Caco-2 (cell line): Measurements from ENCODE around the gene RAD51B. TPM values are rescaled to one million over a fixed set of nuclear protein-coding genes. Genes with fewer than 3 reads are reported as not detected.

Source experiments
- BruUV-seq: library from RNA; stranded (reverse); fragments of 400-500 nt; replicated peaks from 2 replicates; lab custom pipeline; 2021; lab: Mats Ljungman, UMichigan
- CTCF ChIA-PET: fragments of 300-600 bp; sonication (Branson Sonifier 250); formaldehyde crosslinking; loops from one replicate; lab custom pipeline; 2022; ENCODE audit warnings: antibody characterized with exemption; lab: Charles Lee
- POLR2A ChIA-PET: fragments of 300-600 bp; sonication (Branson Sonifier 250); formaldehyde crosslinking; loops from one replicate; lab custom pipeline; 2022; ENCODE audit warnings: antibody characterized with exemption; lab: Charles Lee
- DNase-seq, 2 experiments: peaks; one replicate each; pipeline versions ENCODE4 v3.0.0 to v3.0.0-alpha.2; 2020 to 2022
- H3K27me3 ChIP-seq: replicated peaks from 2 replicates; pipeline ENCODE4 v1.6.0; 2011; ENCODE audit warnings: low read length; ENCODE audit not compliant: control insufficient read depth, insufficient read depth
- H3K36me3 ChIP-seq: 2 replicates; pipeline ENCODE4 v1.5.1; 2011; ENCODE audit warnings: low read length; ENCODE audit not compliant: control insufficient read depth, insufficient read depth
- H3K4me1 ChIP-seq: fragments of 250-450 bp; sonication (Bioruptor Pico); 2 replicates; pipeline ENCODE4 v1.5.1; 2020; ENCODE audit warnings: mild to moderate bottlenecking
- H3K4me3 ChIP-seq: 2 replicates; pipeline ENCODE4 v1.5.1; 2011; ENCODE audit warnings: low read depth, mild to moderate bottlenecking, control low read depth, low read length
- H3K9me3 ChIP-seq: fragments of 250-450 bp; sonication (Bioruptor Pico); 2 replicates; pipeline ENCODE4 v1.5.1; 2020; ENCODE audit warnings: mild to moderate bottlenecking, moderate library complexity
- H3K27ac Mint-ChIP-seq: one replicate; pipeline ENCODE4 v1.8.0; 2022; ENCODE audit warnings: mixed read lengths; ENCODE audit not compliant: unreplicated experiment
- H3K27me3 Mint-ChIP-seq: one replicate; pipeline ENCODE4 v1.8.0; 2022; ENCODE audit warnings: mixed read lengths; ENCODE audit not compliant: insufficient read depth, unreplicated experiment
- H3K36me3 Mint-ChIP-seq: one replicate; pipeline ENCODE4 v1.8.0; 2022; ENCODE audit warnings: mild to moderate bottlenecking, mixed read lengths; ENCODE audit not compliant: insufficient read depth, unreplicated experiment
- H3K4me1 Mint-ChIP-seq: one replicate; pipeline ENCODE4 v1.8.0; 2022; ENCODE audit warnings: low read depth, mixed read lengths; ENCODE audit not compliant: unreplicated experiment
- H3K4me3 Mint-ChIP-seq: one replicate; pipeline ENCODE4 v1.8.0; 2022; ENCODE audit warnings: mild to moderate bottlenecking, moderate library complexity, mixed read lengths; ENCODE audit not compliant: unreplicated experiment
- H3K9me3 Mint-ChIP-seq: one replicate; pipeline ENCODE4 v1.8.0; 2022; ENCODE audit warnings: mixed read lengths; ENCODE audit not compliant: unreplicated experiment
- CTCF ChIP-seq, 2 experiments: fragments of 200-600 bp in 1 of 2; IDR thresholded peaks; 1 replicate in 1 of 2; 2 replicates in 1 of 2; pipeline versions ENCODE4 v1.5.1 to v1.8.0; 2011 to 2022; ENCODE audit warnings: antibody characterized with exemption in 1 of 2, control low read depth in 1 of 2, inconsistent platforms in 1 of 2, low read depth in 1 of 2, low read length in 1 of 2, mild to moderate bottlenecking in 1 of 2, moderate library complexity in 1 of 2; ENCODE audit not compliant: insufficient read depth in 1 of 2, severe bottlenecking in 1 of 2, unreplicated experiment in 1 of 2
- intact Hi-C: fragments of 100-400 bp; cut with micrococcal nuclease; formaldehyde crosslinking; loops from one replicate; pipeline ENCODE4 v1.10.0; 2022; ENCODE audit not compliant: unreplicated experiment
- total RNA-seq: library from RNA; stranded (reverse); gene quantifications from 2 replicates; pipeline ENCODE4 v1.2.3, GENCODE V29; 2022

The RAD51B gene
- total RNA-seq, 1 experiment from 2014 or later = 16.7 TPM

- Mint-ChIP-seq H3K4me3 (no peak overlapping the region), H3K27ac (peak overlapping the region; percentile 86), H3K36me3 (peaks cover 5% of the 10 kb centered on the region), H3K4me1 (peaks cover 20% of the 10 kb centered on the region), H3K9me3 (no peaks in the 10 kb centered on the region), H3K27me3 (no peaks in the 10 kb centered on the region)
- no TSS peak for BruUV-seq
- peaks cover 3% of the 10 kb centered on the region; the same call in 1 of the 2 replicates for H3K9me3 ChIP-seq
- DNase-seq = no peak
- no peak for TF ChIP-seq CTCF (IDR thresholded peaks at IDR 0.05; ENCODE audit: insufficient read depth in 1 of 2, low read depth in 1 of 2, low read length in 1 of 2, severe bottlenecking in 1 of 2, unreplicated experiment in 1 of 2)
- intact Hi-C loops = no loop called here
- H3K27me3 ChIP-seq = no peaks in the 10 kb centered on the region
- no peak overlapping the region for H3K4me3 ChIP-seq
- CTCF ChIA-PET = no interaction called here
- peaks cover 18% of the 10 kb centered on the region for H3K4me1 ChIP-seq
- no peaks in the 10 kb centered on the region for H3K36me3 ChIP-seq
- POLR2A ChIA-PET = no interaction called here
Observed at GRCh38 chr14:68607867-68608573, 788.4 kb downstream of the RAD51B start.

GRCh38 chr14:68608574-68608962 lies 789.0 kb downstream of the RAD51B start:
- Mint-ChIP-seq H3K36me3 (peaks cover 5% of the 10 kb centered on the region), H3K27ac (no peak overlapping the region), H3K4me3 (no peak overlapping the region), H3K27me3 (no peaks in the 10 kb centered on the region), H3K9me3 (no peaks in the 10 kb centered on the region), H3K4me1 (peaks cover 20% of the 10 kb centered on the region)
- Histone ChIP-seq H3K36me3 (no peaks in the 10 kb centered on the region), H3K4me1 (peaks cover 18% of the 10 kb centered on the region), H3K9me3 (peaks cover 4% of the 10 kb centered on the region; the same call in 1 of the 2 replicates), H3K4me3 (no peak overlapping the region), H3K27me3 (no peaks in the 10 kb centered on the region)
- no TSS peak for BruUV-seq
- TF ChIP-seq CTCF (IDR thresholded peaks at IDR 0.05; ENCODE audit: insufficient read depth in 1 of 2, low read depth in 1 of 2, low read length in 1 of 2, severe bottlenecking in 1 of 2, unreplicated experiment in 1 of 2) = no peak
- POLR2A ChIA-PET = no interaction called here
- DNase-seq = no peak
- CTCF ChIA-PET = no interaction called here
- intact Hi-C loops = no loop called here

GRCh38 chr14:68609012-68609411 lies 789.4 kb downstream of the RAD51B start:
- Histone ChIP-seq H3K36me3 (no peaks in the 10 kb centered on the region), H3K4me3 (no peak overlapping the region), H3K9me3 (peaks cover 8% of the 10 kb centered on the region; the same call in 1 of the 2 replicates), H3K4me1 (peaks cover 18% of the 10 kb centered on the region), H3K27me3 (no peaks in the 10 kb centered on the region)
- CTCF ChIA-PET = no interaction called here
- no peaks in the 10 kb centered on the region for H3K27me3 Mint-ChIP-seq
- no peak overlapping the region for H3K27ac Mint-ChIP-seq
- H3K4me3 Mint-ChIP-seq = no peak overlapping the region
- H3K4me1 Mint-ChIP-seq = peaks cover 20% of the 10 kb centered on the region
- intact Hi-C loops = no loop called here
- BruUV-seq = no TSS peak
- TF ChIP-seq CTCF (IDR thresholded peaks at IDR 0.05; ENCODE audit: insufficient read depth in 1 of 2, low read depth in 1 of 2, low read length in 1 of 2, severe bottlenecking in 1 of 2, unreplicated experiment in 1 of 2) = no peak
- POLR2A ChIA-PET = no interaction called here
- H3K9me3 Mint-ChIP-seq = no peaks in the 10 kb centered on the region
- DNase-seq = no peak
- H3K36me3 Mint-ChIP-seq = peaks cover 5% of the 10 kb centered on the region
